Suppressor macrophage treated with lipopolysaccharide for 4 hours (primary cell): ENCODE results near the gene WTAP.
"Not testable (repeated sequence)": the region's sequence is repeated elsewhere in the genome, so short reads cannot be mapped to it uniquely, and the experiment has no call there.

ENCODE experiments used
- DNase-seq: peaks from one replicate; pipeline ENCODE4 v3.0.0-alpha.2; 2020

Gene WTAP

GRCh38 chr6:159693894-159694545 is 33.3 kb upstream of the WTAP start:
- DNase-seq: peak; percentile 95

GRCh38 chr6:159695984-159696383 is 31.3 kb upstream of the WTAP start:
- peak; percentile 44 for DNase-seq

GRCh38 chr6:159700970-159701369 is 26.3 kb upstream of the WTAP start:
- no peak for DNase-seq

- peak; percentile 97 for DNase-seq
Observed at GRCh38 chr6:159701413-159701999, 25.8 kb upstream of the WTAP start.

GRCh38 chr6:159710603-159711002 is 16.7 kb upstream of the WTAP start:
- not testable (repeated sequence) for DNase-seq

- DNase-seq: not testable (repeated sequence)
Observed at GRCh38 chr6:159712389-159712788, 14.9 kb upstream of the WTAP start.

- no peak for DNase-seq
Observed at GRCh38 chr6:159713984-159714383, 13.3 kb upstream of the WTAP start.

GRCh38 chr6:159714404-159714803 is 12.9 kb upstream of the WTAP start:
- no peak for DNase-seq

GRCh38 chr6:159715166-159715565 is 12.1 kb upstream of the WTAP start:
- peak; percentile 53 for DNase-seq

- DNase-seq: no peak
Observed at GRCh38 chr6:159715605-159716004, 11.7 kb upstream of the WTAP start.

GRCh38 chr6:159716247-159717096 is 10.8 kb upstream of the WTAP start:
- DNase-seq: peak; percentile 98

GRCh38 chr6:159718634-159719033 is 8.7 kb upstream of the WTAP start:
- DNase-seq: no peak

GRCh38 chr6:159719287-159719686 is 8.0 kb upstream of the WTAP start:
- no peak for DNase-seq

GRCh38 chr6:159720708-159721107 is 6.6 kb upstream of the WTAP start:
- DNase-seq: no peak

GRCh38 chr6:159721981-159722380 is 5.3 kb upstream of the WTAP start:
- not testable (repeated sequence) for DNase-seq

- DNase-seq: no peak
Observed at GRCh38 chr6:159722655-159723054, 4.7 kb upstream of the WTAP start.

GRCh38 chr6:159723259-159723658 is 4.0 kb upstream of the WTAP start:
- no peak for DNase-seq

GRCh38 chr6:159724778-159725177 is 2.5 kb upstream of the WTAP start:
- no peak for DNase-seq

GRCh38 chr6:159725208-159725607 is 2.1 kb upstream of the WTAP start:
- DNase-seq: not testable (repeated sequence)

- DNase-seq: no peak
Observed at GRCh38 chr6:159726255-159726917, 920 bp upstream of the WTAP start.

GRCh38 chr6:159727717-159728445 is 575 bp downstream of the WTAP start:
- no peak for DNase-seq

- DNase-seq: peak; percentile 43
Observed at GRCh38 chr6:159728531-159728964, 1.2 kb downstream of the WTAP start.
